Measurements from ENCODE around the gene GAGE1. TPM values are rescaled to one million over a fixed set of nuclear protein-coding genes. Genes with fewer than 3 reads are reported as not detected.

Gene GAGE1
- total and polyA plus RNA-seq, 9 of the 15 experiments (the other 6 are each of a cell fraction or from before 2014, with no cell fraction given) = 204 to 1,651 (median 472) TPM

DNA sequence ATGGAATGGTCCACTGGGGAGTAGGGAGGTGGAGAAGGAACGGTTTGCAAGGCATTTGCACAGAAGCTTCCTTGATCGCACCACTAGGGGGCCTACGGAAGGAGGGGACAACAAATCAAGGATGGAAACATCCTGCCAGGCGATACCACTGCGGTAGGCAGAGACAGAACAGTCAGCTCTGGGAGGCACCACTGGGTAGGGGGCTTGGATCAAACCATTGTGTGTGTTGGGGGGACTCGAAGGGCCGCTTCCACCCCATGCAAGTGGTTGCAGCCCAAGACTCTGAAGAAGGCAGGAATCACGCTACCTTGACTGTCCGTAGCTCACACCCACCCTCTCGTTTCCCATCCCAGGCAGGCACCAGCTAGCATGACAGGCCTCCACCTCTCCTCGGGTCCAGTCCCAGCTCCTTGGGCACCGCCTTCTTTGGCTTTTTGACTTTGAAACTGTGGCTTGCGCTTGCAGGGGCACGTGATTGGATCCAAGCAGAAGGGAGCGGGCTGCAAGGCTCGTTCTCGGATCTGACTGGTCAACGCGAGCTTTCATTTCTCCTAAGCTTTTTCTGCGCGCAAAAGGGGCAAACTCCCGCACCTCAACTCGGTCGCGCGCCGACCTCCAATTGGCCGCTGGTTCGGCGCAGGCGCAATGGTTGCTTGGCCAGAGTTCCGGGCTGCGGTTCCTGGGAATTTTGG is 28.4 kb downstream of the GAGE1 start (continued):
- TF ChIP-seq ZNF407 (IDR thresholded peaks at IDR 0.05; ENCODE audit: low read depth) (no peak), ZNF121 (CRISPR knock-in tag; conservative IDR thresholded peaks at IDR 0.05) (no peak), MCM3 (IDR thresholded peaks at IDR 0.05) (no peak), POLR3G (IDR thresholded peaks at IDR 0.05; ENCODE audit: extremely low read depth, insufficient read length, insufficient replicate concordance) (no peak), NRF1 (conservative IDR thresholded peaks at IDR 0.05 in 1 of 2, IDR thresholded peaks at IDR 0.05 in 1 of 2) (peak; percentile 53 to 56), CREB3L1 (IDR thresholded peaks at IDR 0.05; ENCODE audit: borderline replicate concordance, low read depth) (no peak), ZNF263 (CRISPR knock-in tag; IDR thresholded peaks at IDR 0.05; ENCODE audit: borderline replicate concordance) (no peak), MYBL2 (IDR thresholded peaks at IDR 0.05; ENCODE audit: low read depth) (no peak), MYBL2 (CRISPR knock-in tag; IDR thresholded peaks at IDR 0.05; ENCODE audit: borderline replicate concordance) (no peak), TARDBP (IDR thresholded peaks at IDR 0.05) (no peak), GATA2 (CRISPR knock-in tag; IDR thresholded peaks at IDR 0.05) (no peak), ZBTB7A (IDR thresholded peaks at IDR 0.05; ENCODE audit: borderline replicate concordance, control insufficient read depth, low read depth, low read length) (no peak), IFI16 (CRISPR knock-in tag; IDR thresholded peaks at IDR 0.05) (no peak), CREB5 (CRISPR knock-in tag; IDR thresholded peaks at IDR 0.05) (no peak), GABPB1 (CRISPR knock-in tag; IDR thresholded peaks at IDR 0.05) (no peak), SUPT5H (IDR thresholded peaks at IDR 0.05) (no peak)

Measured in K562 (cell line).